Mammary epithelial cell (primary cell): ENCODE measurements around the gene RDH11.

Experiments
- EZH2 ChIP-seq: IDR thresholded peaks from 2 replicates; pipeline ENCODE4 v1.6.1; 2012; ENCODE audit warnings: low read length, inconsistent platforms, borderline replicate concordance
- TF ChIP-seq, protein P1 (sequence below), 2 donors: IDR thresholded peaks in 1 of 2; conservative IDR thresholded peaks in 1 of 2; 2 replicates each; pipeline ENCODE4 v1.5.1; 2011 to 2012; ENCODE audit warnings: inconsistent platforms in 2 of 2, low read length in 2 of 2, mild to moderate bottlenecking in 2 of 2, control low read depth in 1 of 2, low read depth in 1 of 2; ENCODE audit not compliant: insufficient read depth in 1 of 2; ENCODE audit errors: extremely low read depth in 1 of 2

- TF ChIP-seq, protein P1, sequence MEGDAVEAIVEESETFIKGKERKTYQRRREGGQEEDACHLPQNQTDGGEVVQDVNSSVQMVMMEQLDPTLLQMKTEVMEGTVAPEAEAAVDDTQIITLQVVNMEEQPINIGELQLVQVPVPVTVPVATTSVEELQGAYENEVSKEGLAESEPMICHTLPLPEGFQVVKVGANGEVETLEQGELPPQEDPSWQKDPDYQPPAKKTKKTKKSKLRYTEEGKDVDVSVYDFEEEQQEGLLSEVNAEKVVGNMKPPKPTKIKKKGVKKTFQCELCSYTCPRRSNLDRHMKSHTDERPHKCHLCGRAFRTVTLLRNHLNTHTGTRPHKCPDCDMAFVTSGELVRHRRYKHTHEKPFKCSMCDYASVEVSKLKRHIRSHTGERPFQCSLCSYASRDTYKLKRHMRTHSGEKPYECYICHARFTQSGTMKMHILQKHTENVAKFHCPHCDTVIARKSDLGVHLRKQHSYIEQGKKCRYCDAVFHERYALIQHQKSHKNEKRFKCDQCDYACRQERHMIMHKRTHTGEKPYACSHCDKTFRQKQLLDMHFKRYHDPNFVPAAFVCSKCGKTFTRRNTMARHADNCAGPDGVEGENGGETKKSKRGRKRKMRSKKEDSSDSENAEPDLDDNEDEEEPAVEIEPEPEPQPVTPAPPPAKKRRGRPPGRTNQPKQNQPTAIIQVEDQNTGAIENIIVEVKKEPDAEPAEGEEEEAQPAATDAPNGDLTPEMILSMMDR (conservative IDR thresholded peaks at IDR 0.05 in 1 of 2, IDR thresholded peaks at IDR 0.05 in 1 of 2; ENCODE audit: extremely low read depth in 1 of 2, insufficient read depth in 1 of 2, low read depth in 1 of 2, low read length in 2 of 2), result no peak
- no peak for TF ChIP-seq EZH2
Observed at GRCh38 chr14:67718265-67718664, 22.7 kb upstream of the RDH11 start.
